ENCODE measurements around the gene IKZF1.

- TF ChIP-seq CTCF (IDR thresholded peaks at IDR 0.05; ENCODE audit: low read depth, low read length) (no peak), EZH2phosphoT487 (IDR thresholded peaks at IDR 0.05; ENCODE audit: low read depth) (no peak)
These were observed 984 bp upstream of the IKZF1 start for GRCh38 chr7:50303335-50304128.

Data from OCI-LY3 (cell line).